ENCODE data around the gene IRF3. TPM values are rescaled to one million over a fixed set of nuclear protein-coding genes. Genes with fewer than 3 reads are reported as not detected.

Gene IRF3
- total RNA-seq, 1 experiment from 2014 or later = 181 TPM

DNA sequence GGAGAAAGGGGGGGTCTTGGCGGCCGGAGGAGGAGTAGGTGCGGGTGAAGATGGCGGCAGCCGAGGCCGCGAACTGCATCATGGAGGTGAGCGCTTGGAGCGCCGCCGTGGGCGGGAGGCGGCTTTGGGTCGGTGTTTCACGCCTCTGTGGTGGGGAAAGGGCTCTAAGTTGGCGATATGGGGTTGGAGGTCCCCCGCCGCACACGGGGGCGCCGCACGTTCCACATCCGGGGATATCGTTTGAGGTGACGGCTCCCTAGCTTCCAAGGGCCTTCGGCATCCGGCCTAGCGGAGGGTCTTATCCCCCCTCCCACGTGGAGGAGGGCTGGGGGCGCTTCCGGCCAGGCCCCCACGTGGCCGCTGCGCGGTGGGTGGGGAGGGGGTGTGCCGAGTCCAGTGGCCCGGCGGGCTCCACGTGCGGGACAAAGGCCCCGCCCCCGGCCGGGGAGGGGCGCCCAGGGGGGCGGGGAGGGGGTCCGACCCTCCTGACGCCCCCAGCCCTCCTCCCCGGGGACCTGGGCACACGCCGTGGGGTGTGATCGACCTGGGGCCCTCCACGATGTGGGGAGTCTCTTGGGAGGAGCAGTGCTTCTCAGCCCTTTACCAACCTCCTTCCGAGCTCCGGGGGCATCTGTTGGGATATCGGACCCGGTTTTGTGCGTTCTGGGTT is 11.7 kb upstream of the IRF3 start, which contains the start of gene PRMT1:
TSS of gene PRMT1 (plus strand) at position 41 of the 670 bp plus-strand sequence. CDS start at position 51, 10 bp downstream.
- no peaks in the 10 kb centered on the region for H3K9me2 ChIP-seq (ENCODE audit: insufficient read depth)
- H3K36me3 ChIP-seq (ENCODE audit: low read depth) = peaks cover 20% of the 10 kb centered on the region
- H3K4me3 ChIP-seq = peak within 1 kb of the TSS; percentile 99
- H3K4me2 ChIP-seq = peak within 1 kb of the TSS; percentile 97
- peaks cover 57% of the 10 kb centered on the region for H3F3A ChIP-seq (ENCODE audit: insufficient read depth, low read depth)
- peaks cover 47% of the 10 kb centered on the region for H4K20me1 ChIP-seq (ENCODE audit: insufficient read depth)
- peaks cover 52% of the 10 kb centered on the region for H3K79me2 ChIP-seq (ENCODE audit: low read depth)
- no peaks in the 10 kb centered on the region for H3K27me3 ChIP-seq (ENCODE audit: insufficient read depth, low read depth)
- CTCF ChIA-PET = interaction anchor here (0.6 kb wide), 2 partner anchors 107 to 324 kb away, joined by 3 to 8 read pairs; no protein-coding TSS in a partner anchor
- no peak for TF ChIP-seq EZH2 (IDR thresholded peaks at IDR 0.05; ENCODE audit: low read depth)
- TF ChIP-seq, protein P1, sequence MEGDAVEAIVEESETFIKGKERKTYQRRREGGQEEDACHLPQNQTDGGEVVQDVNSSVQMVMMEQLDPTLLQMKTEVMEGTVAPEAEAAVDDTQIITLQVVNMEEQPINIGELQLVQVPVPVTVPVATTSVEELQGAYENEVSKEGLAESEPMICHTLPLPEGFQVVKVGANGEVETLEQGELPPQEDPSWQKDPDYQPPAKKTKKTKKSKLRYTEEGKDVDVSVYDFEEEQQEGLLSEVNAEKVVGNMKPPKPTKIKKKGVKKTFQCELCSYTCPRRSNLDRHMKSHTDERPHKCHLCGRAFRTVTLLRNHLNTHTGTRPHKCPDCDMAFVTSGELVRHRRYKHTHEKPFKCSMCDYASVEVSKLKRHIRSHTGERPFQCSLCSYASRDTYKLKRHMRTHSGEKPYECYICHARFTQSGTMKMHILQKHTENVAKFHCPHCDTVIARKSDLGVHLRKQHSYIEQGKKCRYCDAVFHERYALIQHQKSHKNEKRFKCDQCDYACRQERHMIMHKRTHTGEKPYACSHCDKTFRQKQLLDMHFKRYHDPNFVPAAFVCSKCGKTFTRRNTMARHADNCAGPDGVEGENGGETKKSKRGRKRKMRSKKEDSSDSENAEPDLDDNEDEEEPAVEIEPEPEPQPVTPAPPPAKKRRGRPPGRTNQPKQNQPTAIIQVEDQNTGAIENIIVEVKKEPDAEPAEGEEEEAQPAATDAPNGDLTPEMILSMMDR (conservative IDR thresholded peaks at IDR 0.05) = no peak
- H3K4me1 ChIP-seq (replicated peaks; ENCODE audit: insufficient read depth) = peaks cover 21% of the 10 kb centered on the region
- H2AFZ ChIP-seq = peak within 1 kb of the TSS; percentile 71
- peak in 1 of 2 experiments; percentile 58 for DNase-seq
- peak within 1 kb of the TSS; percentile 91 for H3K27ac ChIP-seq
- H3K9me3 ChIP-seq (ENCODE audit: insufficient read depth, low read depth) = no peaks in the 10 kb centered on the region
- POLR2A ChIA-PET (ENCODE audit: unreplicated experiment) = interaction anchor here (0.7 to 1.1 kb wide), 2 partner anchors 161 to 183 kb away, joined by 6 to 11 read pairs; no protein-coding TSS in a partner anchor
- BruUV-seq (replicated peaks) = no TSS peak
- intact Hi-C loops (cut with micrococcal nuclease; ENCODE audit: unreplicated experiment) = loop anchor here (1.0 to 5.0 kb wide), 5 partner anchors 90 to 285 kb away; partner anchors contain the start of genes AKT1S1, AP2A1 and TBC1D17

- H3K36me3 ChIP-seq (ENCODE audit: low read depth) = peaks cover 15% of the 10 kb centered on the region
- ChIA-PET POLR2A (ENCODE audit: unreplicated experiment) (interaction anchor here (0.5 to 1.5 kb wide), 13 partner anchors 16 to 658 kb away, joined by 3 to 38 read pairs (median 4); partner anchors contain the start of genes RRAS and SCAF1), CTCF (interaction anchor here (1.4 kb wide), 1 partner anchor 37 kb away, joined by 6 read pairs; the partner anchor contains the start of gene RRAS)
- H3K27me3 ChIP-seq (ENCODE audit: insufficient read depth, low read depth) = no peaks in the 10 kb centered on the region
- H3K9me3 ChIP-seq (ENCODE audit: insufficient read depth, low read depth) = no peaks in the 10 kb centered on the region
- intact Hi-C loops (cut with micrococcal nuclease; ENCODE audit: unreplicated experiment) = loop anchor here (1.0 to 5.0 kb wide), 6 partner anchors 37 to 285 kb away; partner anchors contain the start of genes AKT1S1, AP2A1, RRAS and TBC1D17
- BruUV-seq (replicated peaks) = no TSS peak
- peaks cover 21% of the 10 kb centered on the region for H3K4me1 ChIP-seq (replicated peaks; ENCODE audit: insufficient read depth)
- peak overlapping the region; percentile 97; the same call in 1 of the 2 replicates for H3K4me2 ChIP-seq
- DNase-seq = peak; percentile 99
- H2AFZ ChIP-seq = no peak overlapping the region
- peaks cover 54% of the 10 kb centered on the region for H3F3A ChIP-seq (ENCODE audit: insufficient read depth, low read depth)
- H3K9me2 ChIP-seq (ENCODE audit: insufficient read depth) = no peaks in the 10 kb centered on the region
- peaks cover 41% of the 10 kb centered on the region for H4K20me1 ChIP-seq (ENCODE audit: insufficient read depth)
- peak overlapping the region; percentile 99 for H3K4me3 ChIP-seq
- TF ChIP-seq EZH2 (IDR thresholded peaks at IDR 0.05; ENCODE audit: low read depth) = no peak
- TF ChIP-seq, protein P1 (conservative IDR thresholded peaks at IDR 0.05) = no peak
- peaks cover 46% of the 10 kb centered on the region for H3K79me2 ChIP-seq (ENCODE audit: low read depth)
- H3K27ac ChIP-seq = peak overlapping the region; percentile 91
Observed at GRCh38 chr19:49676784-49677230, 11.2 kb upstream of the IRF3 start.

GRCh38 chr19:49676136-49676783 is 10.6 kb upstream of the IRF3 start:
- ChIA-PET CTCF (interaction anchor here (0.6 to 1.4 kb wide), 2 partner anchors 36 to 42 kb away, joined by 3 to 6 read pairs; partner anchors contain the start of gene RRAS), POLR2A (ENCODE audit: unreplicated experiment) (interaction anchor here (0.5 to 1.5 kb wide), 21 partner anchors 11 to 683 kb away, joined by 3 to 38 read pairs (median 4); partner anchors contain the start of genes BCL2L12, GYS1, IRF3 and NOSIP)
- no peaks in the 10 kb centered on the region for H3K9me3 ChIP-seq (ENCODE audit: insufficient read depth, low read depth)
- peak overlapping the region; percentile 62 for H3K4me3 ChIP-seq
- peak overlapping the region; percentile 75 for H3K4me2 ChIP-seq
- peaks cover 54% of the 10 kb centered on the region for H3F3A ChIP-seq (ENCODE audit: insufficient read depth, low read depth)
- H3K79me2 ChIP-seq (ENCODE audit: low read depth) = peaks cover 42% of the 10 kb centered on the region
- intact Hi-C loops (cut with micrococcal nuclease; ENCODE audit: unreplicated experiment) = loop anchor here (1.0 to 5.0 kb wide), 4 partner anchors 36 to 284 kb away; partner anchors contain the start of genes AKT1S1, AP2A1, RRAS and TBC1D17
- BruUV-seq (replicated peaks) = TSS peak; percentile 99
- DNase-seq = peak in 1 of 2 experiments; percentile 89
- peaks cover 36% of the 10 kb centered on the region for H4K20me1 ChIP-seq (ENCODE audit: insufficient read depth)
- peak overlapping the region; percentile 71 for H2AFZ ChIP-seq
- H3K27ac ChIP-seq = peak overlapping the region; percentile 91
- H3K36me3 ChIP-seq (ENCODE audit: low read depth) = peaks cover 12% of the 10 kb centered on the region
- H3K4me1 ChIP-seq (replicated peaks; ENCODE audit: insufficient read depth) = peaks cover 21% of the 10 kb centered on the region
- H3K9me2 ChIP-seq (ENCODE audit: insufficient read depth) = no peaks in the 10 kb centered on the region
- no peak for TF ChIP-seq EZH2 (IDR thresholded peaks at IDR 0.05; ENCODE audit: low read depth)
- TF ChIP-seq, protein P1 (conservative IDR thresholded peaks at IDR 0.05) = no peak
- no peaks in the 10 kb centered on the region for H3K27me3 ChIP-seq (ENCODE audit: insufficient read depth, low read depth)
